ENCODE measurements around the gene TSACC. TPM values are rescaled to one million over a fixed set of nuclear protein-coding genes. Genes with fewer than 3 reads are reported as not detected.
A peak's percentile ranks its signal among the peaks of the same experiment; 100 is the strongest.

Gene TSACC
- polyA plus RNA-seq, 3 donors, result 0.67 TPM; not detected in 2

- Mint-ChIP-seq H3K4me1 (peaks cover 17% of the 10 kb centered on the region), H3K9me3 (peaks cover 0 to 5% (median 0%) of the 10 kb centered on the region in 7 donors), H3K4me3 (no peak overlapping the region), H3K27me3 (ENCODE audit: low read depth in 3 of 3) (peaks cover 19 to 24% (median 20%) of the 10 kb centered on the region in 3 donors), H3K27ac (no peak overlapping the region), H3K36me3 (no peaks in the 10 kb centered on the region)
- Histone ChIP-seq H3K9me3 (replicated peaks in 1 of 2; ENCODE audit: control insufficient read depth in 1 of 2, insufficient read depth in 1 of 2, low read length in 2 of 2) (no peaks in the 10 kb centered on the region), H3K27ac (ENCODE audit: low read depth in 1 of 2, low read length in 2 of 2) (no peak overlapping the region), H4K20me1 (ENCODE audit: insufficient read depth, low read length) (no peaks in the 10 kb centered on the region), H3K27me3 (ENCODE audit: control insufficient read depth in 2 of 2, insufficient read depth in 2 of 2, low read length in 2 of 2) (peaks cover 8 to 16% of the 10 kb centered on the region in 2 donors), H3K4me3 (replicated peaks in 1 of 3; ENCODE audit: low read depth in 2 of 3, low read length in 3 of 3) (no peak overlapping the region), H3K9ac (ENCODE audit: insufficient read depth, low read length, poor library complexity, severe bottlenecking) (no peak overlapping the region), H2AFZ (ENCODE audit: insufficient read depth, low read depth, low read length, poor library complexity, severe bottlenecking) (no peak overlapping the region), H3K4me1 (ENCODE audit: control insufficient read depth in 1 of 2, insufficient read depth in 2 of 2, low read length in 2 of 2) (peaks cover 9 to 11% of the 10 kb centered on the region in 2 donors), H3K4me2 (replicated peaks; ENCODE audit: extremely low read depth, low read length, poor library complexity, severe bottlenecking) (no peak overlapping the region), H3K36me3 (replicated peaks in 1 of 2; ENCODE audit: control insufficient read depth in 1 of 2, insufficient read depth in 2 of 2, low read length in 2 of 2) (no peaks in the 10 kb centered on the region), H3K79me2 (ENCODE audit: insufficient read depth, low read length) (no peaks in the 10 kb centered on the region)
- DNase-seq, result no peak
- intact Hi-C loops (cut with micrococcal nuclease), result loop anchor here in 1 of 2 donors (10.0 kb wide), 1 partner anchor 222 kb away; the partner anchor contains the start of gene GPATCH4
- 64% methylated on average over 2 of the region's 7 CpGs for WGBS (ENCODE audit: insufficient coverage)
- no peak for TF ChIP-seq CTCF (IDR thresholded peaks at IDR 0.05)
These were observed 44.2 kb downstream of the TSACC start for GRCh38 chr1:156382561-156382960.

- 75% methylated on average over 2 of the region's 9 CpGs for WGBS (ENCODE audit: insufficient coverage)
- H3K9ac ChIP-seq (ENCODE audit: insufficient read depth, low read length, poor library complexity, severe bottlenecking), result no peak overlapping the region
- no peak overlapping the region for H2AFZ ChIP-seq (ENCODE audit: insufficient read depth, low read depth, low read length, poor library complexity, severe bottlenecking)
- no peak overlapping the region for H3K4me2 ChIP-seq (replicated peaks; ENCODE audit: extremely low read depth, low read length, poor library complexity, severe bottlenecking)
- H3K4me3 ChIP-seq (replicated peaks in 1 of 3; ENCODE audit: low read depth in 2 of 3, low read length in 3 of 3), result no peak overlapping the region
- H3K79me2 ChIP-seq (ENCODE audit: insufficient read depth, low read length), result no peaks in the 10 kb centered on the region
- DNase-seq, result peak in 2 of 3 donors; percentile 49 to 57
- intact Hi-C loops (cut with micrococcal nuclease), result loop anchor here in 1 of 2 donors (10.0 kb wide), 1 partner anchor 222 kb away; the partner anchor contains the start of gene GPATCH4
- peak; percentile 90 for TF ChIP-seq CTCF (IDR thresholded peaks at IDR 0.05)
- peaks cover 13 to 20% of the 10 kb centered on the region in 2 donors for H3K27me3 ChIP-seq (ENCODE audit: control insufficient read depth in 2 of 2, insufficient read depth in 2 of 2, low read length in 2 of 2)
- H4K20me1 ChIP-seq (ENCODE audit: insufficient read depth, low read length), result no peaks in the 10 kb centered on the region
- no peaks in the 10 kb centered on the region for H3K36me3 ChIP-seq (replicated peaks in 1 of 2; ENCODE audit: control insufficient read depth in 1 of 2, insufficient read depth in 2 of 2, low read length in 2 of 2)
- no peaks in the 10 kb centered on the region for H3K36me3 Mint-ChIP-seq
- peaks cover 9% of the 10 kb centered on the region in 2 donors for H3K4me1 ChIP-seq (ENCODE audit: control insufficient read depth in 1 of 2, insufficient read depth in 2 of 2, low read length in 2 of 2)
- peaks cover 14% of the 10 kb centered on the region for H3K4me1 Mint-ChIP-seq
- no peak overlapping the region for H3K27ac ChIP-seq (ENCODE audit: low read depth in 1 of 2, low read length in 2 of 2)
- H3K27me3 Mint-ChIP-seq (ENCODE audit: low read depth in 3 of 3), result peaks cover 23 to 29% (median 25%) of the 10 kb centered on the region in 3 donors
- no peaks in the 10 kb centered on the region for H3K9me3 ChIP-seq (replicated peaks in 1 of 2; ENCODE audit: control insufficient read depth in 1 of 2, insufficient read depth in 1 of 2, low read length in 2 of 2)
- no peak overlapping the region for H3K27ac Mint-ChIP-seq
- H3K4me3 Mint-ChIP-seq, result no peak overlapping the region
- H3K9me3 Mint-ChIP-seq, result peaks cover 0 to 5% (median 0%) of the 10 kb centered on the region in 7 donors
These were observed 44.7 kb downstream of the TSACC start for GRCh38 chr1:156383023-156383422.

Measured in CD14-positive monocyte (primary cell).